WTC11 (cell line): ENCODE measurements around the gene GMPR2. TPM values are rescaled to one million over a fixed set of nuclear protein-coding genes. Genes with fewer than 3 reads are reported as not detected.

ENCODE experiments used
- ATAC-seq: fragments of 200-7000 bp; cut with Tn5 transposase; 2 replicates; pipeline ENCODE4 v1.10.0; 2021; ENCODE audit warnings: mild to moderate bottlenecking, moderate library complexity
- CTCF ChIA-PET: fragments of 300-600 bp; sonication (Branson Sonifier 250); formaldehyde crosslinking; loops from one replicate; lab custom pipeline; 2021; ENCODE audit warnings: antibody characterized with exemption; lab: Charles Lee
- POLR2A ChIA-PET: fragments of 350-600 bp; sonication (Branson Sonifier 250); formaldehyde crosslinking; loops from one replicate; lab custom pipeline; 2021; ENCODE audit warnings: antibody characterized with exemption; lab: Charles Lee
- DNase-seq: peaks from one replicate; pipeline ENCODE4 v3.0.0; 2021; ENCODE audit warnings: low spot score
- H3K27ac Mint-ChIP-seq: 2 replicates; pipeline ENCODE4 v1.8.0; 2021; ENCODE audit warnings: mixed read lengths
- H3K27me3 Mint-ChIP-seq: 2 replicates; pipeline ENCODE4 v1.8.0; 2021; ENCODE audit warnings: low read depth, mild to moderate bottlenecking, moderate library complexity, mixed read lengths
- H3K36me3 Mint-ChIP-seq: 2 replicates; pipeline ENCODE4 v1.8.0; 2021; ENCODE audit warnings: mixed read lengths
- H3K4me1 Mint-ChIP-seq: 2 replicates; pipeline ENCODE4 v1.8.0; 2022; ENCODE audit warnings: mixed read lengths
- H3K4me3 Mint-ChIP-seq: 2 replicates; pipeline ENCODE4 v1.8.0; 2021; ENCODE audit warnings: mild to moderate bottlenecking, moderate library complexity, mixed read lengths
- H3K9me3 Mint-ChIP-seq: 2 replicates; pipeline ENCODE4 v1.8.0; 2021; ENCODE audit warnings: mixed read lengths
- AFF4 ChIP-seq: sonication (generic); formaldehyde crosslinking; IDR thresholded peaks from 2 replicates; pipeline ENCODE4 v1.8.1; 2023; ENCODE audit warnings: mild to moderate bottlenecking, missing genetic modification reagents, borderline replicate concordance
- ATF3 ChIP-seq: sonication (generic); formaldehyde crosslinking; conservative IDR thresholded peaks from 2 replicates; pipeline ENCODE4 v1.8.1; 2022; ENCODE audit warnings: mild to moderate bottlenecking, missing genetic modification reagents
- CBFB ChIP-seq: sonication (generic); formaldehyde crosslinking; IDR thresholded peaks from 2 replicates; pipeline ENCODE4 v1.8.1; 2022; ENCODE audit warnings: mild to moderate bottlenecking, low read depth, missing genetic modification reagents
- CREM ChIP-seq: sonication (generic); formaldehyde crosslinking; IDR thresholded peaks from 2 replicates; pipeline ENCODE4 v1.8.1; 2022; ENCODE audit warnings: mild to moderate bottlenecking, missing genetic modification reagents, moderate library complexity
- E2F1 ChIP-seq: sonication (generic); formaldehyde crosslinking; IDR thresholded peaks from 2 replicates; pipeline ENCODE4 v1.8.0; 2022; ENCODE audit warnings: mild to moderate bottlenecking, missing genetic modification reagents
- ETV6 ChIP-seq: sonication (generic); formaldehyde crosslinking; IDR thresholded peaks from 2 replicates; pipeline ENCODE4 v1.8.1; 2022; ENCODE audit warnings: mild to moderate bottlenecking, missing genetic modification reagents
- FOXJ3 ChIP-seq: sonication (generic); formaldehyde crosslinking; IDR thresholded peaks from 2 replicates; pipeline ENCODE4 v1.9.0; 2021; ENCODE audit warnings: missing genetic modification reagents, mild to moderate bottlenecking, borderline replicate concordance
- MXD4 ChIP-seq: fragments of 250-450 bp; sonication (Bioruptor Pico); IDR thresholded peaks from 2 replicates; pipeline ENCODE4 v1.8.0; 2021; ENCODE audit warnings: mild to moderate bottlenecking, moderate library complexity, borderline replicate concordance
- NFATC4 ChIP-seq: fragments of 250-450 bp; sonication (Bioruptor Pico); IDR thresholded peaks from 2 replicates; pipeline ENCODE4 v1.9.0; 2021; ENCODE audit warnings: mild to moderate bottlenecking
- OVOL2 ChIP-seq: fragments of 250-450 bp; sonication (Bioruptor Pico); IDR thresholded peaks from 2 replicates; pipeline ENCODE4 v1.9.0; 2021; ENCODE audit warnings: mild to moderate bottlenecking, borderline replicate concordance
- RORB ChIP-seq: fragments of 250-450 bp; sonication (Bioruptor Pico); IDR thresholded peaks from 2 replicates; pipeline ENCODE4 v1.9.0; 2021; ENCODE audit warnings: mild to moderate bottlenecking
- SP1 ChIP-seq: sonication (generic); formaldehyde crosslinking; conservative IDR thresholded peaks from 2 replicates; pipeline ENCODE4 v1.8.1; 2022; ENCODE audit warnings: missing genetic modification reagents
- ZBTB43 ChIP-seq: sonication (generic); formaldehyde crosslinking; IDR thresholded peaks from 2 replicates; pipeline ENCODE4 v1.8.1; 2023; ENCODE audit warnings: mild to moderate bottlenecking, missing genetic modification reagents
- ZNF512 ChIP-seq: sonication (generic); formaldehyde crosslinking; IDR thresholded peaks from 2 replicates; pipeline ENCODE4 v1.8.1; 2022; ENCODE audit warnings: missing genetic modification reagents, borderline replicate concordance
- total RNA-seq: library from RNA; stranded (reverse); gene quantifications from 3 replicates; pipeline ENCODE4 v1.2.3, GENCODE V29; 2021
- TF ChIP-seq, protein P1 (sequence below): sonication (generic); formaldehyde crosslinking; IDR thresholded peaks from 2 replicates; pipeline ENCODE4 v1.8.1; 2023; ENCODE audit warnings: mild to moderate bottlenecking, missing genetic modification reagents, moderate library complexity
- TF ChIP-seq, protein P2 (sequence below): sonication (generic); formaldehyde crosslinking; IDR thresholded peaks from 2 replicates; pipeline ENCODE4 v1.8.1; 2022; ENCODE audit warnings: mild to moderate bottlenecking, missing genetic modification reagents, moderate library complexity, borderline replicate concordance
- TF ChIP-seq, protein P3 (sequence below): sonication (generic); formaldehyde crosslinking; IDR thresholded peaks from 2 replicates; pipeline ENCODE4 v1.8.0; 2022; ENCODE audit warnings: mild to moderate bottlenecking, missing genetic modification reagents

The GMPR2 gene
- total RNA-seq, 1 experiment from 2014 or later, result 82.3 TPM

- TF ChIP-seq, protein P1, sequence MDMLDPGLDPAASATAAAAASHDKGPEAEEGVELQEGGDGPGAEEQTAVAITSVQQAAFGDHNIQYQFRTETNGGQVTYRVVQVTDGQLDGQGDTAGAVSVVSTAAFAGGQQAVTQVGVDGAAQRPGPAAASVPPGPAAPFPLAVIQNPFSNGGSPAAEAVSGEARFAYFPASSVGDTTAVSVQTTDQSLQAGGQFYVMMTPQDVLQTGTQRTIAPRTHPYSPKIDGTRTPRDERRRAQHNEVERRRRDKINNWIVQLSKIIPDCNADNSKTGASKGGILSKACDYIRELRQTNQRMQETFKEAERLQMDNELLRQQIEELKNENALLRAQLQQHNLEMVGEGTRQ (CRISPR knock-in tag), result no peak
- no peak for TF ChIP-seq ETV6 (CRISPR knock-in tag)
- no peak for TF ChIP-seq CBFB (CRISPR knock-in tag)
- no peak for TF ChIP-seq ZBTB43 (CRISPR knock-in tag)
Measured at GRCh38 chr14:24280797-24281460, 48.2 kb downstream of the GMPR2 start (continued).

DNA sequence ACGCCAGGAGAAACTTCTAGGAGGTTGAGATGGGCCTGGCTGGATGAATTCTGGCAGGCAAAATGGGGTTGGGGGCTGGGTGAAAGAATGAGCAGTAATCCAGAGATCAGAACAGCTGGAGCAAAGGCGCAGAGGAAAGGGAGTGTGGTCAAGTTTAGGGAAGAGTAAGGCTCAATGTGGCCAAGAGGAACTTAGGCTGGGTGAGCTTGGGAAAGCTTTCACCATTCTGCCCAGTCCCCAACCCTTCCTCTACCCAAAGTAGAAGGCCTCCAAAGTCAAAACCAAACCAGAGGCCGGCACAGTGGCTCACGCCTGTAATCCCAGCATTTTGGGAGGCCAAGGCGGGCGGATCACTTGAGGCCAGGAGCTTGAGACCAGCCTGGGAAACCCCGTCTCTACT is 48.9 kb downstream of the GMPR2 start:
- DNase-seq (no peak), ATAC-seq (no peak)
- H3K27ac Mint-ChIP-seq, result no peak overlapping the region
- no peaks in the 10 kb centered on the region for H3K36me3 Mint-ChIP-seq
- TF ChIP-seq OVOL2 (CRISPR knock-in tag), result no peak
- TF ChIP-seq FOXJ3 (CRISPR knock-in tag), result no peak
- no peak for TF ChIP-seq ZBTB43 (CRISPR knock-in tag)
- no peak for TF ChIP-seq E2F1 (CRISPR knock-in tag)
- H3K4me3 Mint-ChIP-seq, result no peak overlapping the region
- H3K9me3 Mint-ChIP-seq, result no peaks in the 10 kb centered on the region
- H3K4me1 Mint-ChIP-seq, result no peaks in the 10 kb centered on the region
- CTCF ChIA-PET, result interaction anchor here (1.0 to 3.2 kb wide), 4 partner anchors 10 to 52 kb away, joined by 3 to 15 read pairs (median 12); partner anchors contain the start of genes RABGGTA and TINF2
- no peaks in the 10 kb centered on the region for H3K27me3 Mint-ChIP-seq
- POLR2A ChIA-PET, result no interaction called here

DNA sequence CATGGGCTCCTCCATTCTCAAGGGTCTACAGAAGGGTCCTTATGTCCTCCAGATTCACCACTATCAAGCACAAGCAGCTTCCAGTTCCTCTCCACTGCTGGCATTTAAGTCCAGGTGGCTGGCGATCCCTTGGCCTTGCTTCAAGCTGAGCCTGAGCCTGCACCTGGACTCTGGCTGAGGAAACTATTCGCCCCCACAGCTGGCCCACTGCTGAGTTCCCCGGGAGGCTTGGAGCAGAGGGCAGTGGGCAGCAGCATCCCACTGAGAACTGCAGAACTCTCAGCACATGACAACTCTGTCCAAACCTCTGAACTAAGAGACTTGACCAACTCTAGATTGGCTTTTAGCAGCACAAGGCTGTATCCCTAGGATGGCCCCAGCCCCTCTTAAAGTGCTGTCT is 50.0 kb downstream of the GMPR2 start:
- DNase-seq, result no peak
- ChIA-PET POLR2A (interaction anchor here (1.4 kb wide), 1 partner anchor 11 kb away, joined by 4 read pairs; the partner anchor contains the start of gene RABGGTA), CTCF (interaction anchor here (1.1 to 2.8 kb wide), 6 partner anchors 9 to 46 kb away, joined by 3 to 15 read pairs (median 5); partner anchors contain the start of genes CIDEB, RABGGTA and TINF2)
- H3K27ac Mint-ChIP-seq, result no peak overlapping the region
- no peaks in the 10 kb centered on the region for H3K27me3 Mint-ChIP-seq
- no peaks in the 10 kb centered on the region for H3K9me3 Mint-ChIP-seq
- H3K36me3 Mint-ChIP-seq, result no peaks in the 10 kb centered on the region
- no peaks in the 10 kb centered on the region for H3K4me1 Mint-ChIP-seq
- ATAC-seq, result no peak
- H3K4me3 Mint-ChIP-seq, result no peak overlapping the region
- no peak for TF ChIP-seq MXD4 (CRISPR knock-in tag)
- TF ChIP-seq RORB (CRISPR knock-in tag), result no peak
- no peak for TF ChIP-seq ZNF512 (CRISPR knock-in tag)
- TF ChIP-seq, protein P2, sequence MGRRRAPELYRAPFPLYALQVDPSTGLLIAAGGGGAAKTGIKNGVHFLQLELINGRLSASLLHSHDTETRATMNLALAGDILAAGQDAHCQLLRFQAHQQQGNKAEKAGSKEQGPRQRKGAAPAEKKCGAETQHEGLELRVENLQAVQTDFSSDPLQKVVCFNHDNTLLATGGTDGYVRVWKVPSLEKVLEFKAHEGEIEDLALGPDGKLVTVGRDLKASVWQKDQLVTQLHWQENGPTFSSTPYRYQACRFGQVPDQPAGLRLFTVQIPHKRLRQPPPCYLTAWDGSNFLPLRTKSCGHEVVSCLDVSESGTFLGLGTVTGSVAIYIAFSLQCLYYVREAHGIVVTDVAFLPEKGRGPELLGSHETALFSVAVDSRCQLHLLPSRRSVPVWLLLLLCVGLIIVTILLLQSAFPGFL (CRISPR knock-in tag), result no peak
- TF ChIP-seq AFF4 (CRISPR knock-in tag), result no peak
- no peak for TF ChIP-seq ATF3 (CRISPR knock-in tag)
- TF ChIP-seq NFATC4, result no peak
- TF ChIP-seq, protein P3, sequence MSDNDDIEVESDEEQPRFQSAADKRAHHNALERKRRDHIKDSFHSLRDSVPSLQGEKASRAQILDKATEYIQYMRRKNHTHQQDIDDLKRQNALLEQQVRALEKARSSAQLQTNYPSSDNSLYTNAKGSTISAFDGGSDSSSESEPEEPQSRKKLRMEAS, result no peak
- no peak for TF ChIP-seq SP1
- TF ChIP-seq CREM (CRISPR knock-in tag), result no peak
